T-helper 2 cell (primary cell): ENCODE data around the gene NOC3L.
"Not testable (repeated sequence)": the region's sequence is repeated elsewhere in the genome, so short reads cannot be mapped to it uniquely, and the experiment has no call there.

Experiments used
- DNase-seq, 5 experiments: peaks; one replicate each; pipeline versions ENCODE4 v3.0.0 to v3.0.0-alpha.2; 2012 to 2022

NOC3L gene

DNA sequence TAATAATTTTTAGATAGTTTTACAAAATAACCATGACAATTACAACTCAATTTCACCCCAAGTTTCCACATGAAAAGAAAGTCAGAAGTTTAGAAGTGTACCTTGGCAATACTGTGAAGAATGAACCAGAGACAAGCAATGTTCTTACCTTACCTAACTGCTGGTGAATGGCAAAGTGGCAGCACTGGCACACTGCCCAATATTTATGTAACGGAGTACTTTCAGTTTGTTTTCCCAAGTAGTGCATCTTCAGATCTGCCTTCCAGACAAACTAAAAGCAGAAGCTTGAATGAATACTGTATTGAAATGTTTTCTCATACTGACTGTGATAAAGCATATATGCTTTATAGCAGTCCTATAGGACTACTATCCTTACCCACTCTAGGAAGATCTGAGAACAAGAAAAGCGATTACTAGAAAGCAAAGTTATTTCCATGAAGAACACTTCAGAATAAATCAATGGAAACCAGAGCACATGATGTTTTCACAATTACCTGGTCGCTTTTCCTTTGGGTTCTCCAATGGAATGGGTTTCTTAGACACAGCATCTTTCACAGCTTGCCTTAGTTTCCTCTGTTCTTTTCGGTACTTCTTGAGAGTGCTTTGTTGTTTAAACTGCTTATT, 1.5 kb downstream of the NOC3L start:
- peak in 2 of 5 experiments; percentile 18 to 58 for DNase-seq

DNA sequence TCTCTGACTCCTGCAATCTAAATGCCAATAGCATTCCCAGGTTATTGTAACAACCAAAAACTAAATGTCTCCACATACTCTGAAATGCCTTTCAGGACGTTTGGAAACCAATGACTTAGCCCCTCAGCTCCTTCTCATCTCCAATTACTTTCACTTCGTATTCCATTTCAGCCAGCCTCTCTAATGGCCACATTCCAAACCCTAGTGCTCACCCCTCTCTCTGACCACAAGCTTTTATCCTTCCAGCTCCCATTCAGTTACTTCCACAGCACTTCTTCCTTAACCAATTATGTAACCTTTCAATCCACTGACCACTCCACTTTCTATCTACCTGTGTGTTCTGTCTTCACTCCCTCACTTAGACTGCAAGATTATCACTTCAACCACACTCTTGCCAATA, 4.3 kb downstream of the NOC3L start:
- DNase-seq: no peak

DNA sequence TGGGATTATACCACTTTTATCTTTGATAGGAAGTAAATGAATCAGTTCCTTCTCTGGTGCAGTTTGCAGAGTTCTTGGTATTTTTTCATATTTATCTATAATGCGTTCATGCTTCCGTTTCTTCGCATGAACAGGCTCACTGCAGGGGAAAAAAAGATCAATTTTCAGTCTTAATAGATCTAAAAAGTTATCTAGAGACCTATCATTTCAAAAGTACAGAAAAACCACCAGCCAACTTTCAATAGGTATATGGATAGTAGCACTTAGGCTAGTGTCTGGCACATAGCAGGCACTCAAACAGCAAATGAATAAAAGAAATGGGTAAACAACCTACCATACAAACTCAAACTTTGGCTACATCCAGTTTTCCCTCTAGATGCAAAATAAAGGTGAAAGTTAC, 5.5 kb downstream of the NOC3L start:
- DNase-seq: peak in 1 of 5 experiments; percentile 41

DNA sequence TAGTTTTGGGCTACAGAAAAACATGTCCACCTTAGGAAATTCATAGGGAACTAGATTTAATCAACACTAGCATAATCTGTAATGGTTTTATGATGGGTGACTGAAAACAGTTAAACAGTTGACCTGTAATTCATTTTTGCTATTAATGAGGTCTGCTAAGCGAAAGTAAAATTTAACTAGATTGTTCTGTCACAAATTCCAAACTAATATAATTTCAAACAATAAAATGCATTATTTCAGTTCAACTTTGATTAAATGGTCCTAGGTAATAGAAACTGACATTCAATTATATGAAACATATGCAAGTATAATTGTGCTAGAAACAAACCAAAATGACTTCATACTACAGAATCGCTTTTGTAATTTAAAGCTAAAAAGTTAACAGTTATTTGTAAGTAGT, 6.9 kb downstream of the NOC3L start:
- no peak for DNase-seq

DNA sequence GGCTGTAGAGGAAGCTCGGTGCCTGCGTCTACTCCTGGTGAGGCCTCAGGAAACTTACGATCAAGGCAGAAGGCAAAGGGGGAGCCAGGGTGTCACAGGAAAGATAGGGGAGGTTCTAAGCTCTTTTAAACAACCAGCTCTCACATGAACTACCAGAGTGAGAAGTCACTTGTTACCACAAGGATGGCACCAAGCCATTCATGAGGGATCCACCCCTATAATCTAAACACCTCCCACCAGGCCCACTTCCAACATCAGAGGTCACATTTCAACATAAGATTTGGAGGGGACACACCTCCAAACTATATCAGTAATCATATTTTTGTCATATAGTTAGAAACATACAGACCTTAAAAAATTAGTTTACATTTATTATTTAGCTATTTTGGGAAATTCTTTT, 9.4 kb downstream of the NOC3L start:
- no peak for DNase-seq

DNA sequence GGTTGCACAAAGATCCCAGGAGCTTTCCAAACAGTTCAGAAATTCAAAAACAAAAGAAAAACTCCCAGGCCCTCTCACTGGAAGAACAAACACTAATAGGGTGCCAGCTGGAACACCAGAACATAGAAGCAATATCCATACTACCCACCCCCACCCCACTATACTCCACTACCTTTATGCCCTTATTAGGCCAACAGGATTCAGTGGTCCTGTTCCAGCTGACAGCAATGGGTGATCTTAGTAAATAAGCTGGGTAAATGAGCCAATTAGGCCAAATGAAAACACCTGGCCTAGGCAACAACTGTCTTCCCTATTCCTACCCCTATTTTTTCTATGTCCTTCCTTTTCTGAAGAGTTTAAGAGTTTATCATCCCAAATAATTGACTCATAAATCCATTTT, 11.7 kb downstream of the NOC3L start:
- DNase-seq: no peak

DNA sequence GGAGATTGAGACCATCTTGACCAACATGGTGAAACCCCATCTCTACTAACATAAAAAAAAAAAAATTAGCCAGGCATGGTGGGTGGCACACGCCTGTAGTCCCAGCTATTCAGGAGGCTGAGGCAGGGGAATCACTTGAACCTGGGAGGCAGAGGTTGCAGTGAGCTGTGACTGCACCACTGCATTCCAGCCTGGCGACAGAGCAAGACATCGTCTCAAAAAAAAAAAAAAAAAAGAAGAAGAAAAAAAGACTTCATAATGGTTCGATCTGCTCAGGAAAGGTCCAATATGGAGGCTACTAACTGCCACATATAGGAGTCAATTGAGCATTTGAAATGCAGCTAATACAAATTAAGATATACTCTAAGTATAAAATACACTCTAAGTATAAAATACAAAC, 12.2 kb downstream of the NOC3L start:
- not testable (repeated sequence) for DNase-seq

DNA sequence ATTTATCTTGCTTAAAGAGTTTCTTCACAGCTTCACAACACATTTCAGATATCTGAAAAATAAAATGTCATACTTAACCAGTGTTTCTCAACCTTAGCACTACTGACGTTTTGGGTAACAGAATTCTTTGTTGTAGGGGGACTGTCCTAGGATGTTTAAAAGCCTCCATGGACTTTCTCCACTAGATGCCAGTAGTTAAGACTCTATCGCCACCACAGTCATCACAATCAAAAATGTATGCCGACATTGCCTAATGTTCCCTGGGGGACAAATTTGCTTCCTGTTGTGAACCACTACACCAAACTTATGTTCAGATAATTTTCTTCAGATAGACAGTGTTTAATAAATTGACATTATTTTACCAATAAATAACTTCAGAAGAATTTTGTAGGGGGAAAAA, 13.4 kb downstream of the NOC3L start:
- DNase-seq: no peak

DNA sequence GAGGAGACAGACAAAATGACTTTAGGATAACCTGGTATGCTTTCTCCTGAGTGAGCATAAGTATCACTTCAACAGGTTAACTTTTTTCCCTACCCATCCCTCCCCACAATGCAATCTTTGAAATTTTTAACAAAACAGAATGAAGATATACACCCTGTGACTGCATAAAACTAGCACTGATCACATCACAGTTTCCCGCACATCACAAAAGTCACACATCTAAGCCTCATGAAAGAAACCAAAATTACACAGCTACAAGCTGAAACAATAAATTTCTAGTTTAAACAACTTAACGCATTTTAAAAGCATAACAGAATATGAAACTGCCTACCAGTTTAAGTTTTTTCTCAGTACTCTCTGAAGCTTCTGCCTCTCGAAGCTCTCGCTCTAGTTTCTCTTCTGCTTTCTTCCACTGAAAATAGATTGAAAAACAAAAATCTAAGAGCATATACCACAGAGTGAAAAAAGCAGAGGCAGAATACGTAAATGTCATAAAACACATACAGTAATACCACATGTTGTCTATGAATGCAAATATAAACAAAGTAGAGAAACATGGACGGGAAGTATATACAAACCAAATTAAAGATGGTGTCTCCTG, 18.1 kb downstream of the NOC3L start:
- no peak for DNase-seq

DNA sequence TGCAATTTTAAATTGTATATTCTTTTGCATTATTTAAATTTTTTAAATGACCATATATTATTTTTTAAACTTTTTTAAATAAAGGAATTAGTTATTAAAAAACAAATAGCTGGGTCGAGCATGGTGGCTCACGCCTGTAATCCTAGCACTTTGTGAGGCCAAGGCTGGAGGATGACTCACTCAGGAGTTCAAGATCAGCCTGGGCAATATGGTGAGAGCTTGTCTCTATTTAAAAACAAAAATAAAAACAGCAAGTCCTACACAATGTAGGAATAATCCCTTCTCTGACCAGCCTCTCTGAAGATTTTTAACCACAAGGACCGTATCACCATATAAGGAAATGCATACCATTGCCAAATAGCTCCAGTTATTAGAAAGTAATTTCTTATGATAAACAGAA, 19.6 kb downstream of the NOC3L start:
- DNase-seq: no peak

DNA sequence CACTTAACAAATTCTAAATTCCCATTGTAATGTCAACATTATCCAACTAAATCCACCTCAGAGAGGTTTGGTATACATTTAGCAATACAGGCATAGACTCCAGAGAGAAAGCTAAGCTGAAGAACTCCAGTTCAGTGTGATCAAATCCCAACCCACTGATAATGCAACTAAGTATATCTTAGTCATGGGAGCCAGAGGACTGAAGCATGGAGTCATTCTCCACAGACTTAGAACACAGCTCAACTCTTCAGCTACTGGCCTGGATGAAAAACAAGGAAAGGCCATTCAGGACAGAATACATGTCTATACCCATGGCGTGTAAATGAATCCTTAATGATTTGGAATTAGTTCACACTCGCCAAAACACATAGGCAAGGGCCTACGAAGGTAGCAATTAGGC, 27.9 kb downstream of the NOC3L start:
- DNase-seq: no peak

DNA sequence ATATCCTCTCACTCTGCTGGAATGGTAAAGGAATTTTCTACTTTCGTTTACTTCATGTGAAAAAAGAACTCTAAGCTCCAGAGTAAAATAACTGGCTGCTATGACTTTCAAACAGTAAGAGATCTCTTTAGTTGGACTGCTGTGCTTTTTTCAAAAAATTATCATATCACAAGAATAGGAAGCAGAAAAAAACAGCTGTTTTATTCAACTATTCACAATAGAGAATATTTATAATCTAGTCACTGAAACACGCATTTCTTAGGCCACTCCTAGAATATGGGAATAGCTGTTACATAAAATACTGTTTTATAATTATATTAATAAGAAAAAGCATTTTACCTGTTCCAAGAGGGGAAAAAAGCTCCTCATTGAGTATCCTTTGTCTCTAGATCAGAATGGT, 29.7 kb downstream of the NOC3L start:
- no peak for DNase-seq

DNA sequence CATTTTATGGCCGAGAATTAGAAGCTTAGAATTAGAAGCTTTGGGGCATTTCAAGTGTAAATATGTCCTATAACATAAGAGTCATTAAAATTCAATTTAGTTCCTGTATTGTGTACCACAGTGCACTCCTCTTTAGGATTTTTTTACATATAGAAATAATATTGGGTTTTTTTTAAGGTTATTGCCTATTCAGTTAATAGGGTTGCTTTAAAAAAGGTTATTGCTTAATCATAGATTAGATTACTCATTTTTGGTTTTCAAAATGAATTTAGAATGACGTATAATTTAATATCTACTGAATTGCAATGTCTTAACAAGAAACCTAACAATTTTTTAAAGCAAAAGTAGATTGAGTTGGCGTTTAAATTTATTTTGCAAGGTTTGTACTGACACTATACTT, 34.1 kb downstream of the NOC3L start:
- no peak for DNase-seq

DNA sequence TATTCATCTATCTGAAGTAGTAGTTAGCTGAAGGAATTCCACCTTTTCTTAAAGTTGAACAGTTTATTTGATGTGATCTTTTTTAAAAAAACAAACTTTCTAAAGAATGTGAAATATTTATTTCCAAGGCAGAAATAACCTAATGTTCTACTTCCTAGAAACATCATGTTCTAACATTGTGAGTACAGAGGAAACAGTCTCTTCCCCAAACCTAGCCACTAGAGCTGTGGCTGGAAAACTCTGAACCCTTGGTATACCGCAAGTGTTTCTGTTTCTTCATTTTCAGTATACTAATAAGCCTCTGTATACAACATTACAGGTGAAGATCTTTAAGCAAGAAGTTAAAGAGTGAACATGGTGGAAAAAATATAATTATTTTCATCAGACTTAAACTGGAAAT, 35.1 kb downstream of the NOC3L start:
- DNase-seq: no peak

DNA sequence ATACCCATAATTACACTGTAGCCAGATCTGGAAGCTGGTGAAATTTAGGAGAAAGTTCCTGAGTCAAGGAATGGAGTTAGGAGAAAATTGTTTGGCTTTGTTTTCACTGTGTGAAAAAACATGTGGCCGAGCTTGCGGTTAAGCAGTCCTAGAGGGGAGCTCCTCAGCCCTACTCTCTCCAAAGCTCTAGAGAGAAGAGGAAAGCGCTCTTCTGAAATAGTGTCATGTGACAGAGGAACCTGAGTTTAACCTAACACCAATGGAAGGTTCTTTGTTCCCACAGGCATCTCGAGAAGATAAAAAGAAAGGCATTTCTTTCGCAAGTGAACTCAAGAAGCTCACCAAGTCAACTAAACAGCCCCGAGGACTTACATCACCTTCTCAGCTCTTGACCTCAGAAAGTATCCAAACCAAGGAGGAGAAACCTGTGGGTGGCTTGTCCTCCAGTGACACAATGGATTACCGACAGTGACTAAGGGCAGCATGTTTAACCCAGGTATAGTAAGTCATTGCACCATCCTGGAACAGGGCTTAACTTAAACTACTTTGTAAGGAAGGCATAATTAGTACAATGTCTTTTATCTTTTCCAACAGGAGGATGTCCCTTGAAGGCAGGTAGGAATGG, 38.0 kb downstream of the NOC3L start:
- no peak for DNase-seq

DNA sequence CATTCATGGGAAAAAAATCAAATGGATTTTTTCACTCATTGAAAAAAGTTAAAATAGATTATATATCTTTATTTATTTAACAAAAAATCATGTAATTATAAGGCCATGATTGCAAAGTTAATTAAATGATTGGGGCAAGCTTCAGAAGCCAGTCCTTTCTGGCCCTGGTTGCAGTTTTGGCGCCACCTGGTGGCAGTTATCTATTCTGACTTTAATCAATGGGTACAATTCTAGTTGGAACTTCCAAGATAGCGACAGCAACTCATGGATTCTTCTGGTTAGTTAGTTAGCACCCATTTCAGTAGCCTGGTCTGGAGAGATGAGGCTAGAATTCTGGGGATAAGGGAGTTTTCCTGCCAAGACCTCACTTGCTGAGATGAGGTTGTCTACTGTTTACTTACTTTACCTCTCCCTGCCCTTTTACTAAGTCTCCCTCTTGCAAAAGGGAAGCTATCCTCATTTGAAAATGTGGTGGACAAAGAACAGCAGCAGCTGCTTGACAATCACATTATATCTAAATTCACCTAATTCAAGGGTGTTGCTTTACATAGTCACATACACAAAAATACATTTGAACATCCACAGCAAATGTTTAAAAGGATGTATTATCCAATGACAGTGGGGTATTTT, 42.3 kb downstream of the NOC3L start:
- DNase-seq: peak; percentile 7 to 58 (median 46)

DNA sequence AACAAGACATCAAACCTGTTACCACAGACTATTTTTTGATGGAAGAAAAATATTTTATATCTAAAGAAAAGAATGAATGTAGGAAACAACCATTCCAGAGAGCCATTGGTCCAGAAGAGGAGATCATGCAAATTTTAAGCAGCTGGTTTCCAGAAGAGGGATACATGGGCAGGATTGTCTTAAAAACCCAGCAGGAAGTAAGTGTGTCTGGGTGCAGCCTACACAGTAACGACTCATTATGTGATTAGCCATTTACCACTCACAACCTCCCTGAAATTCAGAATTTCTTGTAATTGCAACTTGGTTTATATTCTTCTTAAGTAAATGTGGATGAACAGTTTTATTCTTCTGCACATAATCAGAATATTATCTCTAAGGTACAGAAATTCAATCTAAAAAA, 46.2 kb downstream of the NOC3L start:
- no peak for DNase-seq

DNA sequence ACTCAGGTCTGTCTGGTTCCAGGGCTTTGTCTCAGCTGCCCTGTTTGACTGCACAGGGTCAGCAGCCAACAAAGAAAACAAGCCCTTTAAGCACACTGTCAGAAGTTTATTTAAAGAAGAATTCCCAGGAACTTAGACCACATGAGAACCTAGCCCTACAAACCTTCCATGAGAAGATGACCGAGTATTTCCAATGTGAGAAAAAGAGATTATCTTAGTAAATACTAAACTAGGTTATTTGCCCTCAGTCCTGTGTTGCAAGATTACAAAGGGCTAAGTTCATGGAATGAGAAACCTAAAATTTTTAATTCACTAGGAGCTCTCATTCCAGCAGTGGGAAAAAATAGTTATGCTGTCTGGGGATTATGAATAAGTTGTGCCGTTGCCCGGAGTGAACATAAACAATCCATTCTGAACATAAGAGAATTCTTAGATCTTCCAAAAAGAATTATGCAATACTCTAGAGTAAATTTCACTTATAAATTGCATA, 46.7 kb downstream of the NOC3L start:
- DNase-seq: no peak

DNA sequence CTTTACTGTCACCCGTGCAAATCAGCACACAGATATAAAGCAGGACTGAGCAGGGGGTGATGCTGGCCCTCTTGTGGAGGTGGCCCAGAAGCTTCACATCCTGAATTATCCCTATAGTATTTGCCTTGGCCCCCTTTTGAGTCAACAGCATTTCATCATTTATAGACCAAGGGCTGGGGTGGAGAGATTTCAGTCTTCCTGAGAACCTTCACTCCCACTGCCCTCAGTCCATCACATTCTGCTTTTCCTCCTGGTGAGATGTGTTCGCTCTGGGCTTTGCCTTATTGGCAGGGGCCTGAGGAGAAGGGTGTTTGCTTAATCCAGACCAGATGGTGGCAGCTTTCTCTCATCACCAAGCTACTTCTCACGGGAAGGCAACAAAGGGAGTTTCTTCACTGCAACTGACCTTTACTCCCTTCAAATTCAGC, 47.7 kb downstream of the NOC3L start:
- DNase-seq: no peak

DNA sequence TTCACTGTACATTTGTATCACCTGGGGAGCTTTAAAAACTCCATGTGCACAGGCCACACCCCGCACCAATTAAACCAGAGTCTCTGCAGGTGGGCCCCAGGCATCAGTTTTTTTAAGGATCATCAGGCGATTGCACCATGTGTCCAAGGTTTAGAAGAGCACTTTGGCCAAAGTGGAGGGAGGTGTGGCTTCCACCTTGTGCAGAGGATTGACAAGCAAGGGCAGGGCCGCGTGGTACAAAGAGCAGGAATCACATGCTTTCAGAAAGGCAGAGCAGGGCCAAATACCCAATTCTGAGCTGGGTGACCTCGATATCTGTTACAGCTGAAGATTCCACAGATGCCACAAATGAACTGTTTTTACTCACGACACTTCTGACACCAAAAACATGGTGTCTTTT, 52.4 kb downstream of the NOC3L start:
- no peak for DNase-seq

DNA sequence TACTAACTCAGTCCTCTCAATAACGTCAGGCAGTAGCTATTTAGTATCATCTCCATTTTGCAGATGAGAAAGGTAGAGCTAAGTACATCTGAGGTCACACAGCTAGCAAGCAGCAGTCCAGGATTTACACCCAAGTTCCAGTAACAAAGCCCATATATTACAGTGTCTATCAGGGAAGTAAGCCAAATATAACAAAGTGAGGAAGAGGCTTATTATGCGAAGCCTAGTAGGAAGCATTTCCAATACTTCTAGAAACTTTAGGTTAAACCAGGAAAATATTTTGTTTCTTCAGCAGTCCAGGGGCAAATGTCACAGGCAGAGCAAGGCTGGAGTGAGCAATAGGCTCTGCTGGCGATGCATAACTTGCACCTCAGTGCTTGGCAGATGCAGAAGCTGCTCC, 53.9 kb downstream of the NOC3L start:
- DNase-seq: no peak

DNA sequence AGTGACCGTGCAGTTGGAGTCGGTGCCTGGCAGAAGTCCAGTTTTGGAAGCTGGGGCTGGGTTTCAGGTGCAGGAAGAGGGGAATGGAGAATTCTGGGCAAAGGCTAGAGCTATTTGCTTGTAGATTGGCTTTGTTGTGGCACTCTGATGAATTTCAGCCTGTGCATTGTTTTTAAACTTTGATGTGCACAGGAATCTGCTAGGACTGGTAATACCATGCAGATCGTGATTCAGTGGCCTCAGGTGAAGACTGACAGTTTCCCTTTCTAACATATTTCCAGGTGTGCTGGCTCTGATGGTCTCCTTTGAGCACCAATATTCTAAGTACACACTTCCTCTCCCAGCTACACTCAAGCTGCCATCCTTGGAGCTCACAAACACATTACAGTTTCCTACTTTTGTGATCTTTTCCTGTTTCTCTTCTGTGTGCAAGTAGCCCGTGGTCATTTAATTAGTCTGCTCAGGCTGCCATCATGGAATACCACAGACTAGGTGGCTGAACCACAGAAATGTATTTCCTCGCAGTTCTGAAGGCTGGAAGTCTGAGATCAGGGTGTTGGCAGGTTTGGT, 55.6 kb downstream of the NOC3L start:
- no peak for DNase-seq

DNA sequence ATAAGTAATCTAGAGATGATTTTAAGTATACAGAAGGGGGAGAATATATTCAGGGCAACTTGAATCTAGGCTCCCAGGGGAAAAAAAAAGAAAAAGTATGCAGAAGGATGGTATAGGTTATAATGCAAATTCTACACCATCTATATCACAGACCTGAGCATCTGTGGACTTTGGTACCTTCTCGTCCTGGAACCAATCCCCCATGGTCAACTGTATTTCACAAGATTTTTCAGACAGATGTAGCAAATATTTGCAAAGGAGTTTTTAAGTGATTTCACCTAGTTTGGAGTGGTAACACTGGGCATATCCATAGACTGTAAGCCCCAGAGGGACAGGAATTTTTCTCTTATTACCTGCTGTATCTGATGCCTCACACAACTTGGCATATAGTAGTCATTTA, 58.8 kb downstream of the NOC3L start:
- DNase-seq: no peak

DNA sequence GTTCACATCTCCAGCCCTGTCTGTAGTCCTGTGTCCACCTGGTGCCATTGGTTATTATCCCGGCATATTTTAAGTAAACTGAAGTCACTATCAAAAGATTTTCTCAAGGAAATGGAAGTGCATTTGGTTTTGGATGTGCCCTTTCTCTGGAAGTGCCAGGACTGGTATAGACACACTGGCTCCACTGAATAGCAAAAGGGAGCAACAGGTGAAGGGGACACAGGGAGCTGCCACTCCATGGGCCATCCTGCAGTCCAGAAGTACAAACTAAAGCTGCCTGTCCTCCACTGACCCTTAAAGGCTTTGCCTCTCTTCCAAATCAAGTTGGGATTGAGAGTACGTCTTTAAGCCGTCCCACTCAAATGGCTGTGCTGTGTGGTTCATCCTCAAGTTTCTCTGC, 62.7 kb downstream of the NOC3L start:
- no peak for DNase-seq
